ENCODE results near the gene SCAPER. TPM values are rescaled to one million over a fixed set of nuclear protein-coding genes. Genes with fewer than 3 reads are reported as not detected.

The SCAPER gene
- total RNA-seq, 1 experiment from 2014 or later = 15.3 TPM

GRCh38 chr15:76953913-76954312, 48.8 kb upstream of the SCAPER start:
- in situ Hi-C loops (cut with HindIII; ENCODE audit: low pct_unique_long_range_greater_than_20kb, low sequenced_read_pairs) = no loop called here
- BruUV-seq (replicated peaks) = no TSS peak
- H3K36me3 ChIP-seq (ENCODE audit: control insufficient read depth, insufficient read depth, low read length) = peaks cover 8% of the 10 kb centered on the region; the same call in 1 of the 2 replicates

DNA sequence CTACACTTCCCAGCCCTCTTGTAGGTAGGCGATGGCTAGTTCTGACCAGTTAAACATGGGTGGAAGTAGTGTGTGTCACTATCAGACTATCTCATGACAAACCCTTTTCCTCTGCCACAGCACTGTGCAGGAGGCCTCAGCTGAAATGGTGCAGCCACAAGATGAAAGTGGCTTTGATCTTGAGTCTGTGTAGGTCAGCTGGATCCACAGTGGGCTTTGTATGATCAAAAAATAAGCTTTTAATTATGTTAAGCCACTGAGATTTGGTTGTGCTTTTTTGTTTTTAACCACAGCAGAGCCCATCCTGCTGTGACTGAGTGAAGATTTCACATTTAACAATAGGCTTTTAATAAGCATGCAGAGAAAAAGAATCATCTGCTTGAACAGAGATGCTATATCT, 46.1 kb upstream of the SCAPER start:
- in situ Hi-C loops (cut with HindIII; ENCODE audit: low pct_unique_long_range_greater_than_20kb, low sequenced_read_pairs) (no loop called here), intact Hi-C loops (cut with micrococcal nuclease; ENCODE audit: unreplicated experiment) (no loop called here)
- peaks cover 17% of the 10 kb centered on the region; the same call in 1 of the 2 replicates for H3K36me3 ChIP-seq (ENCODE audit: control insufficient read depth, insufficient read depth, low read length)
- TF ChIP-seq CTCF (IDR thresholded peaks at IDR 0.05) = no peak
- no peaks in the 10 kb centered on the region for H3K27me3 ChIP-seq (ENCODE audit: control insufficient read depth, insufficient read depth, low read length)
- H3K4me3 ChIP-seq (ENCODE audit: low read depth in 2 of 2, low read length in 2 of 2) = no peak overlapping the region
- POLR2A ChIA-PET = no interaction called here
- H3K9me3 ChIP-seq (ENCODE audit: control insufficient read depth, insufficient read depth, low read depth, low read length) = no peaks in the 10 kb centered on the region
- H3K27ac ChIP-seq (ENCODE audit: low read length) = no peak overlapping the region
- CTCF ChIA-PET = no interaction called here
- DNase-seq (ENCODE audit: low read depth, low spot score) = no peak
- no TSS peak for BruUV-seq (replicated peaks)
- ATAC-seq = no peak
- H3K4me1 ChIP-seq (ENCODE audit: control insufficient read depth, insufficient read depth, low read length) = no peaks in the 10 kb centered on the region

More at GRCh38 chr15:76953913-76954312, 48.8 kb upstream of the SCAPER start:
- Histone ChIP-seq H3K9me3 (ENCODE audit: control insufficient read depth, insufficient read depth, low read depth, low read length) (no peaks in the 10 kb centered on the region), H3K4me3 (ENCODE audit: low read depth in 2 of 2, low read length in 2 of 2) (no peak overlapping the region), H3K4me1 (ENCODE audit: control insufficient read depth, insufficient read depth, low read length) (no peaks in the 10 kb centered on the region), H3K27me3 (ENCODE audit: control insufficient read depth, insufficient read depth, low read length) (no peaks in the 10 kb centered on the region), H3K27ac (ENCODE audit: low read length) (no peak overlapping the region)
- intact Hi-C loops (cut with micrococcal nuclease; ENCODE audit: unreplicated experiment) = no loop called here
- ATAC-seq (no peak), DNase-seq (ENCODE audit: low read depth, low spot score) (no peak)
- TF ChIP-seq CTCF (IDR thresholded peaks at IDR 0.05) (no peak), SIN3A (IDR thresholded peaks at IDR 0.05; ENCODE audit: borderline replicate concordance, insufficient read depth, low read depth, low read length) (no peak), TCF7L2 (IDR thresholded peaks at IDR 0.05; ENCODE audit: low read depth, low read length) (no peak), REST (IDR thresholded peaks at IDR 0.05; ENCODE audit: insufficient read depth in 1 of 2, low read depth in 2 of 2, low read length in 1 of 2) (no peak), POLR2AphosphoS5 (IDR thresholded peaks at IDR 0.05; ENCODE audit: low read depth, low read length) (no peak)
- ChIA-PET CTCF (no interaction called here), POLR2A (no interaction called here)

DNA sequence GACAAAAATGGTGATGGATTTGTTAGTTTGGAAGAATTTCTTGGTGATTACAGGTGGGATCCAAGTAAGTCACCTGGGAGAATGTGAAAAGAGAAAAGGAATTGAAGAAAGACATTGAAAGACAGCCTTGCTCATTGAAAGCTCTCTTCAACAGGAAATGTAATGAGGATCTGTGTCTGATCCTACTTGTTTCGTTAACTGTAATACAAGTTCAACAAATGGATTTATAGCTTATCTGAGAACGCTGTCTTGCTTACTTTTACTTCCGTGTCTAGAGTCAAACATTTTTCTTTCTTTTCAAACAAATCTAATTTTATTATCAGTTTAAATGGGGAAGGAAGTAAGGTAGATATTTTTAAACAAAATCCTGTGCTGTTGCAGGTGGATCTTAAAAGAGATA, 42.3 kb upstream of the SCAPER start:
- in situ Hi-C loops (cut with HindIII; ENCODE audit: low pct_unique_long_range_greater_than_20kb, low sequenced_read_pairs) = no loop called here
- Histone ChIP-seq H3K4me1 (ENCODE audit: control insufficient read depth, insufficient read depth, low read length) (no peaks in the 10 kb centered on the region), H3K36me3 (ENCODE audit: control insufficient read depth, insufficient read depth, low read length) (peaks cover 17% of the 10 kb centered on the region; the same call in 1 of the 2 replicates), H3K27ac (ENCODE audit: low read length) (no peak overlapping the region), H3K27me3 (ENCODE audit: control insufficient read depth, insufficient read depth, low read length) (no peaks in the 10 kb centered on the region), H3K9me3 (ENCODE audit: control insufficient read depth, insufficient read depth, low read depth, low read length) (no peaks in the 10 kb centered on the region), H3K4me3 (ENCODE audit: low read depth in 2 of 2, low read length in 2 of 2) (no peak overlapping the region)
- ChIA-PET POLR2A (no interaction called here), CTCF (no interaction called here)
- no peak for TF ChIP-seq CTCF (IDR thresholded peaks at IDR 0.05)
- TF ChIP-seq POLR2AphosphoS5 (IDR thresholded peaks at IDR 0.05; ENCODE audit: low read depth, low read length) = no peak
- no peak for TF ChIP-seq REST (IDR thresholded peaks at IDR 0.05; ENCODE audit: insufficient read depth in 1 of 2, low read depth in 2 of 2, low read length in 1 of 2)
- TF ChIP-seq TCF7L2 (IDR thresholded peaks at IDR 0.05; ENCODE audit: low read depth, low read length) = no peak
- TF ChIP-seq SIN3A (IDR thresholded peaks at IDR 0.05; ENCODE audit: borderline replicate concordance, insufficient read depth, low read depth, low read length) = no peak
- ATAC-seq (no peak), DNase-seq (ENCODE audit: low read depth, low spot score) (no peak)
- intact Hi-C loops (cut with micrococcal nuclease; ENCODE audit: unreplicated experiment) = no loop called here
- no TSS peak for BruUV-seq (replicated peaks)
